CD14-positive monocyte (primary cell): ENCODE data around the gene HPCAL4. TPM values are rescaled to one million over a fixed set of nuclear protein-coding genes. Genes with fewer than 3 reads are reported as not detected.

Experiments used
- DNase-seq, 3 donors: peaks; one replicate each; pipeline ENCODE4 v3.0.0-alpha.2; 2011 to 2022
- H2AFZ ChIP-seq: 2 replicates; pipeline ENCODE4 v1.6.0; 2012; ENCODE audit warnings: mild to moderate bottlenecking, low read depth, low read length, inconsistent platforms; ENCODE audit not compliant: insufficient read depth, poor library complexity, severe bottlenecking
- H3K27ac ChIP-seq, 2 donors: 1 replicate in 1 of 2; 2 replicates in 1 of 2; pipeline ENCODE4 v1.5.1; 2012 to 2013; ENCODE audit warnings: low read length in 2 of 2, control low read depth in 1 of 2, inconsistent platforms in 1 of 2, low read depth in 1 of 2, mild to moderate bottlenecking in 1 of 2
- H3K27me3 ChIP-seq, 2 donors: one replicate each; pipeline versions ENCODE4 v1.6.0 to v1.6.1; 2011 to 2013; ENCODE audit warnings: low read length in 2 of 2; ENCODE audit not compliant: control insufficient read depth in 2 of 2, insufficient read depth in 2 of 2
- H3K36me3 ChIP-seq, 2 donors: replicated peaks in 1 of 2; 1 replicate in 1 of 2; 2 replicates in 1 of 2; pipeline versions ENCODE4 v1.5.1 to v1.6.1; 2012 to 2013; ENCODE audit warnings: low read length in 2 of 2, control low read depth in 1 of 2, inconsistent platforms in 1 of 2, mild to moderate bottlenecking in 1 of 2; ENCODE audit not compliant: insufficient read depth in 2 of 2, control insufficient read depth in 1 of 2
- H3K4me1 ChIP-seq, 2 donors: 1 replicate in 1 of 2; 2 replicates in 1 of 2; pipeline versions ENCODE4 v1.5.1 to v1.6.1; 2012 to 2013; ENCODE audit warnings: low read length in 2 of 2, control low read depth in 1 of 2, inconsistent platforms in 1 of 2, mild to moderate bottlenecking in 1 of 2, moderate library complexity in 1 of 2; ENCODE audit not compliant: insufficient read depth in 2 of 2, control insufficient read depth in 1 of 2
- H3K4me2 ChIP-seq: replicated peaks from 2 replicates; pipeline ENCODE3; 2012; ENCODE audit warnings: low read length, moderate library complexity, mild to moderate bottlenecking; ENCODE audit not compliant: poor library complexity, severe bottlenecking; ENCODE audit errors: extremely low read depth
- H3K4me3 ChIP-seq, 3 experiments: fragments of 200-600 bp in 1 of 3; sonication (generic) in 1 of 3; replicated peaks in 1 of 3; 1 replicate in 2 of 3; 2 replicates in 1 of 3; pipeline ENCODE4 v1.5.1; 2011 to 2013; ENCODE audit warnings: low read length in 3 of 3, mild to moderate bottlenecking in 3 of 3, control low read depth in 2 of 3, low read depth in 2 of 3, inconsistent platforms in 1 of 3, moderate library complexity in 1 of 3
- H3K79me2 ChIP-seq: 2 replicates; pipeline ENCODE4 v1.6.0; 2012; ENCODE audit warnings: mild to moderate bottlenecking, control low read depth, inconsistent platforms, low read length, moderate library complexity; ENCODE audit not compliant: insufficient read depth
- H3K9ac ChIP-seq: 2 replicates; pipeline ENCODE4 v1.6.0; 2017; ENCODE audit warnings: low read length, mild to moderate bottlenecking; ENCODE audit not compliant: insufficient read depth, poor library complexity, severe bottlenecking
- H3K9me3 ChIP-seq, 2 donors: replicated peaks in 1 of 2; 1 replicate in 1 of 2; 2 replicates in 1 of 2; pipeline versions ENCODE4 v1.5.1 to v1.6.1; 2012 to 2013; ENCODE audit warnings: low read length in 2 of 2, control low read depth in 1 of 2; ENCODE audit not compliant: control insufficient read depth in 1 of 2, insufficient read depth in 1 of 2
- H4K20me1 ChIP-seq: 2 replicates; pipeline ENCODE4 v1.6.0; 2012; ENCODE audit warnings: mild to moderate bottlenecking, low read length, control low read depth, moderate library complexity; ENCODE audit not compliant: insufficient read depth
- H3K27ac Mint-ChIP-seq, 7 donors: one replicate each; pipeline ENCODE4 v1.8.0; 2020; ENCODE audit warnings: mild to moderate bottlenecking in 7 of 7, mixed read lengths in 7 of 7, moderate library complexity in 6 of 7, inconsistent platforms in 2 of 7
- H3K27me3 Mint-ChIP-seq, 3 donors: one replicate each; pipeline ENCODE4 v1.8.0; 2021 to 2022; ENCODE audit warnings: low read depth in 3 of 3, mild to moderate bottlenecking in 3 of 3, mixed read lengths in 3 of 3, moderate library complexity in 3 of 3, inconsistent platforms in 1 of 3
- H3K36me3 Mint-ChIP-seq, 2 donors: one replicate each; pipeline ENCODE4 v1.8.0; 2020; ENCODE audit warnings: mixed read lengths in 2 of 2, inconsistent platforms in 1 of 2, mild to moderate bottlenecking in 1 of 2
- H3K4me1 Mint-ChIP-seq: one replicate; pipeline ENCODE4 v1.8.0; 2020; ENCODE audit warnings: mild to moderate bottlenecking, mixed read lengths
- H3K4me3 Mint-ChIP-seq, 2 donors: one replicate each; pipeline ENCODE4 v1.8.0; 2020; ENCODE audit warnings: mild to moderate bottlenecking in 2 of 2, mixed read lengths in 2 of 2, moderate library complexity in 1 of 2
- H3K9me3 Mint-ChIP-seq, 7 donors: one replicate each; pipeline ENCODE4 v1.8.0; 2020 to 2022; ENCODE audit warnings: mixed read lengths in 7 of 7, mild to moderate bottlenecking in 6 of 7, moderate library complexity in 6 of 7, inconsistent platforms in 2 of 7
- WGBS: methylation state at CpG from one replicate; pipeline ENCODE4 v1.1.5; 2013; ENCODE audit warnings: missing lambda C conversion rate; ENCODE audit not compliant: insufficient coverage; 5-methylcytosine and 5-hydroxymethylcytosine counted together
- intact Hi-C, 2 donors: fragments of 100-400 bp; cut with micrococcal nuclease; formaldehyde crosslinking; loops; one replicate each; pipeline versions ENCODE4 v1.15.0 to v1.15.1; 2023
- polyA plus RNA-seq, 3 donors: library from polyadenylated mRNA; depleted of rRNA in 1 of 3; unstranded in 2 of 3; stranded (reverse) in 1 of 3; fragments of 300-500 nt in 2 of 3; fragments of >200 nt in 1 of 3; fragmentation: Illumina TruSeq in 2 of 3; gene quantifications; 1 replicate in 2 of 3; 2 replicates in 1 of 3; pipeline ENCODE4 v1.2.3, GENCODE V29; 2012 to 2021
- TF ChIP-seq, protein P1 (sequence below): fragments of 200-600 bp; IDR thresholded peaks from one replicate; pipeline ENCODE4 v1.8.0; 2022; ENCODE audit warnings: antibody characterized with exemption, mild to moderate bottlenecking

The HPCAL4 gene
- polyA plus RNA-seq, 3 donors: 0.03 to 0.05 TPM; not detected in 1

DNA sequence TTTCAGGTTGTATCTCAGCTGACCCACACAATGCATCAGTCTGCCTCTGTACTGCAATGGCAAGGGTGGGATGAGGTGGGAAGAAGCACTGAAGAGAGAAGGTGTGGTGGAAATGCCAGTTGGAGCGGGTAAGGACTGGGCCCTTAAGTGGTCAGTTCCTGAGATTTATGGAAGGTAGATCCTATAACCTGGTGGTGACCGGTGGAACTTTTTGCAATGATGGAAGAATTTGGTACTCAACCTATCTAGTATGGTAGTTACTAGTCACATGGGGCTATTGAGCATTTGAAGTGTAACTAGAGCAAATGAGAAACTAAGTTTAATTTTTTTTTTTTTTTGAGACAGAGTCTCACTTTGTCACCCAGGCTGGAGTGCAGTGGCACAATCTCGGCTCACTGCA lies 8.2 kb upstream of the HPCAL4 start:
- Histone ChIP-seq H2AFZ (no peak overlapping the region), H3K36me3 (no peaks in the 10 kb centered on the region), H3K9me3 (no peaks in the 10 kb centered on the region), H3K27me3 (peaks cover 12 to 33% of the 10 kb centered on the region in 2 donors), H3K27ac (no peak overlapping the region), H3K9ac (no peak overlapping the region), H4K20me1 (no peaks in the 10 kb centered on the region), H3K4me1 (no peaks in the 10 kb centered on the region), H3K4me3 (no peak overlapping the region), H3K4me2 (no peak overlapping the region), H3K79me2 (no peaks in the 10 kb centered on the region)
- TF ChIP-seq, protein P1, sequence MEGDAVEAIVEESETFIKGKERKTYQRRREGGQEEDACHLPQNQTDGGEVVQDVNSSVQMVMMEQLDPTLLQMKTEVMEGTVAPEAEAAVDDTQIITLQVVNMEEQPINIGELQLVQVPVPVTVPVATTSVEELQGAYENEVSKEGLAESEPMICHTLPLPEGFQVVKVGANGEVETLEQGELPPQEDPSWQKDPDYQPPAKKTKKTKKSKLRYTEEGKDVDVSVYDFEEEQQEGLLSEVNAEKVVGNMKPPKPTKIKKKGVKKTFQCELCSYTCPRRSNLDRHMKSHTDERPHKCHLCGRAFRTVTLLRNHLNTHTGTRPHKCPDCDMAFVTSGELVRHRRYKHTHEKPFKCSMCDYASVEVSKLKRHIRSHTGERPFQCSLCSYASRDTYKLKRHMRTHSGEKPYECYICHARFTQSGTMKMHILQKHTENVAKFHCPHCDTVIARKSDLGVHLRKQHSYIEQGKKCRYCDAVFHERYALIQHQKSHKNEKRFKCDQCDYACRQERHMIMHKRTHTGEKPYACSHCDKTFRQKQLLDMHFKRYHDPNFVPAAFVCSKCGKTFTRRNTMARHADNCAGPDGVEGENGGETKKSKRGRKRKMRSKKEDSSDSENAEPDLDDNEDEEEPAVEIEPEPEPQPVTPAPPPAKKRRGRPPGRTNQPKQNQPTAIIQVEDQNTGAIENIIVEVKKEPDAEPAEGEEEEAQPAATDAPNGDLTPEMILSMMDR: no peak
- Mint-ChIP-seq H3K9me3 (peaks cover 0 to 2% (median 0%) of the 10 kb centered on the region in 7 donors), H3K4me3 (peak overlapping the region in 1 of 2 donors; percentile 19), H3K27me3 (peaks cover 28 to 44% (median 31%) of the 10 kb centered on the region in 3 donors), H3K27ac (no peak overlapping the region), H3K4me1 (peaks cover 9% of the 10 kb centered on the region), H3K36me3 (no peaks in the 10 kb centered on the region)
- DNase-seq: no peak
- intact Hi-C loops: no loop called here
- WGBS: no CpG with 5 or more reads among the region's 3 CpGs

DNA sequence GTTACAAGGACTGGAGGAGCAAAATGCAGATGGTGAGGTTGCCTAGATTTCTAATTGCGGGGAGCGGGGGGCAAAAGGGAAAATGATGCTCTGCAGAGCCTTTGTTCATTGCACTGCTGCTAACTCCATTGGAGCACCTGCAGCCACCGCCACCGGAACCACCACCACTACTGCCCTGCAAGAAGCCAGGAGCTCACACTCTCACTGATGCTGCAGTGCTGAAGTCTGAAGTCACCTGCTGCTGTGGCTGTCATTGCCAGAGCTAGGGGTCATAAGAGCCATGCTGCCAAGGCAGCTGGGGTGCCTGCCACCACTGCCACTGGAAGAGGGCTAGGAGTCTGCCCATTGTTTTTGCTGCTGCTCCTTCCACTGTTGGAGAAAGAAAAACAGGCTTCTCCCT lies 7.3 kb upstream of the HPCAL4 start:
- Mint-ChIP-seq H3K9me3 (peaks cover 0 to 2% (median 0%) of the 10 kb centered on the region in 7 donors), H3K4me3 (no peak overlapping the region), H3K27me3 (peaks cover 35 to 53% (median 38%) of the 10 kb centered on the region in 3 donors), H3K36me3 (no peaks in the 10 kb centered on the region), H3K27ac (no peak overlapping the region), H3K4me1 (peaks cover 9% of the 10 kb centered on the region)
- Histone ChIP-seq H3K36me3 (no peaks in the 10 kb centered on the region), H3K4me1 (no peaks in the 10 kb centered on the region), H3K4me2 (no peak overlapping the region), H4K20me1 (no peaks in the 10 kb centered on the region), H3K27ac (no peak overlapping the region), H2AFZ (no peak overlapping the region), H3K9me3 (no peaks in the 10 kb centered on the region), H3K27me3 (peaks cover 18 to 42% of the 10 kb centered on the region in 2 donors), H3K4me3 (no peak overlapping the region), H3K9ac (no peak overlapping the region), H3K79me2 (no peaks in the 10 kb centered on the region)
- TF ChIP-seq, protein P1: no peak
- intact Hi-C loops: no loop called here
- WGBS: no CpG with 5 or more reads among the region's 4 CpGs
- no peak for DNase-seq
